SJCRH30 (cell line): ENCODE measurements around the gene RTL10. TPM values are rescaled to one million over a fixed set of nuclear protein-coding genes. Genes with fewer than 3 reads are reported as not detected.

Experiments
- DNase-seq, 2 experiments: peaks; one replicate each; pipeline ENCODE4 v3.0.0-alpha.2; 2015 to 2020
- H3K27ac ChIP-seq: fragments of 250-450 bp; sonication (Bioruptor Pico); 2 replicates; pipeline ENCODE4 v1.5.1; 2020; ENCODE audit warnings: mild to moderate bottlenecking, moderate library complexity
- H3K27me3 ChIP-seq: fragments of 250-450 bp; sonication (Bioruptor Pico); 2 replicates; pipeline ENCODE4 v1.5.1; 2020; ENCODE audit warnings: mild to moderate bottlenecking, moderate library complexity
- H3K36me3 ChIP-seq: fragments of 250-450 bp; sonication (Bioruptor Pico); 2 replicates; pipeline ENCODE4 v1.5.1; 2020; ENCODE audit warnings: mild to moderate bottlenecking, moderate library complexity
- H3K4me1 ChIP-seq: fragments of 250-450 bp; sonication (Bioruptor Pico); 2 replicates; pipeline ENCODE4 v1.5.1; 2020; ENCODE audit warnings: mild to moderate bottlenecking, moderate library complexity
- H3K4me3 ChIP-seq: fragments of 250-450 bp; sonication (Bioruptor Pico); 2 replicates; pipeline ENCODE4 v1.5.1; 2020; ENCODE audit warnings: mild to moderate bottlenecking, moderate library complexity
- H3K9me3 ChIP-seq: fragments of 250-450 bp; sonication (Bioruptor Pico); replicated peaks from 2 replicates; pipeline ENCODE4 v1.5.1; 2020; ENCODE audit warnings: mild to moderate bottlenecking, moderate library complexity
- total RNA-seq: library from RNA; depleted of rRNA; stranded (reverse); fragments of >200 nt; shearing (Covaris generic); gene quantifications from 2 replicates; pipeline ENCODE4 v1.2.3, GENCODE V29; 2014

Gene RTL10
- total RNA-seq, 1 experiment from 2014 or later = 19.1 TPM

GRCh38 chr22:19823191-19823901 is 31.3 kb downstream of the RTL10 start:
- H3K27ac ChIP-seq = no peak overlapping the region
- H3K4me1 ChIP-seq = peaks cover 36% of the 10 kb centered on the region
- no peak overlapping the region for H3K4me3 ChIP-seq
- H3K36me3 ChIP-seq = no peaks in the 10 kb centered on the region
- no peaks in the 10 kb centered on the region for H3K27me3 ChIP-seq
- no peaks in the 10 kb centered on the region for H3K9me3 ChIP-seq
- DNase-seq = peak in 1 of 2 experiments; percentile 2

- Histone ChIP-seq H3K4me1 (peaks cover 36% of the 10 kb centered on the region), H3K4me3 (no peak overlapping the region), H3K9me3 (no peaks in the 10 kb centered on the region), H3K27me3 (no peaks in the 10 kb centered on the region), H3K36me3 (no peaks in the 10 kb centered on the region), H3K27ac (no peak overlapping the region)
- DNase-seq = peak; percentile 82 to 85
These were observed 32.2 kb downstream of the RTL10 start for GRCh38 chr22:19822301-19823117.

DNA sequence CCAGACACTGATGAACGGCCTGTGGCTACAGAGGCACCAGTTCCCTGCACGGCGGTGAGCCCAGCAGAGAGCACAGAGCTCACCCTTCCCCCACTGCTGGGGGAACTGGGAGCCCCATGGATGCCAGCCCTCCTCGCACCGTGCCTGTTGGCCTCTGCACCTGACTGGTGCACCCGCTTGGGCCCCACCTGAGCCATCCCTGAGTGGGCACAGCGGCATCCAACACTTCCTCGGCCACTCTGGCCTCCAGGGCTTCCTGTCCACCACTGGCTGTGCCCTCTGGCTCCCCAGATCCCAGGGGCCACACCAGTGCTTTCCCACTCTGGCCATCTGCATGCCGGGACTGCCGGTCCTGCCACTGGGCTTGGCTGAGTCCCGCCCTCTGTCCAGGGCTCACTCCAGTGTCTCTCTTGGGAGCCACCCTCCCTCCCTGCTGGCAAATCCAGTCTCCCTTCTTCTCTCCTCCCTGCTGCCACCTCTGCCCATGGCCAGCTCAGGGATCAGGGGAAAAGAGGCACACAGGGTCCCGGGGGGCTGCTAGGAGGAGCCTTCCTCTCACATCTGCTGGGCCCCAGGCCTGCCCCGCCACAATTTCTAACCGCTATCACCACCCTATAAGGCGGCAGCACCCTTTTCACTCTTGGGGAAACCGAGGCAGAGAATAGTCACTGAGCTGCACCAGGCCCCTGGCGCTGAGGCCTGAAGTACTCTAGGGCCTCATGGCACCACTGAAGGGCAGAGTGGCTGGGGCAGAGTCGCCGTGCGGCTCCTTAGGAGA is 33.0 kb downstream of the RTL10 start:
- peak in 1 of 2 experiments; percentile 2 for DNase-seq
- Histone ChIP-seq H3K4me3 (no peak overlapping the region), H3K27me3 (no peaks in the 10 kb centered on the region), H3K36me3 (no peaks in the 10 kb centered on the region), H3K4me1 (peaks cover 36% of the 10 kb centered on the region), H3K9me3 (no peaks in the 10 kb centered on the region), H3K27ac (no peak overlapping the region)

DNA sequence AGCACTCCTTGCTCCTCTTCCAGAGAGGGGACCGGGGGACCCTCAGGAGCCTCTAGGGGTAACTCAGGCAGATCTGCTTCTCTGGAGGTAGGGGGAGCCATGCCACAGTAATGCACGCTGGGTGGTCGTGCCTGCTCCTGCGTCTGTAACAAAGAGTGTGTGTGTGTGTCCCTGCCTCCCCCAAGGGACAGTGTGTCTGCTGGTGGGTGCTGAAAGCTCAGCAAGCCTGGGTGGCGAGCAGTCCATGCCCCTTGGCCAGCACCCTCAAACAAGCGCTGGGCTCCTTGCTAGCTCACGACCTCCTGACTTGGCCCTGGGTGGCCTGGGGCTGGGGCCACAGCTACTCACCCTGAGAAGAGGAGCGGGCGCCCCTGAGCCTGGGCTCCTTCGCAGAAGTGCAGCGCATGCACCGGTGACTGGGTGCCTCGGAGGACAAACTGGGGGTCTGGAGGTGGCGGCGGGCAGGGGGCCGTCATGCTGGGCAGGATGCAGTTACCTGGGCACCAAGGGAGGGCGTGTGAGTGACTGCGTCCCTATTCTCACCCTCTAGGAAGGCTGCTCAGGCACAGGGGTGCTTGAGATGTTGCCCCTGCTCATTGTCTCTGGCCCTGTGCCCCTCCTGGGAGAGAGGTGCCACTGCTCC is 33.7 kb downstream of the RTL10 start:
- H3K4me3 ChIP-seq = no peak overlapping the region
- no peaks in the 10 kb centered on the region for H3K36me3 ChIP-seq
- no peaks in the 10 kb centered on the region for H3K27me3 ChIP-seq
- DNase-seq = peak in 1 of 2 experiments; percentile 10
- H3K27ac ChIP-seq = no peak overlapping the region
- H3K9me3 ChIP-seq = no peaks in the 10 kb centered on the region
- H3K4me1 ChIP-seq = peaks cover 36% of the 10 kb centered on the region

DNA sequence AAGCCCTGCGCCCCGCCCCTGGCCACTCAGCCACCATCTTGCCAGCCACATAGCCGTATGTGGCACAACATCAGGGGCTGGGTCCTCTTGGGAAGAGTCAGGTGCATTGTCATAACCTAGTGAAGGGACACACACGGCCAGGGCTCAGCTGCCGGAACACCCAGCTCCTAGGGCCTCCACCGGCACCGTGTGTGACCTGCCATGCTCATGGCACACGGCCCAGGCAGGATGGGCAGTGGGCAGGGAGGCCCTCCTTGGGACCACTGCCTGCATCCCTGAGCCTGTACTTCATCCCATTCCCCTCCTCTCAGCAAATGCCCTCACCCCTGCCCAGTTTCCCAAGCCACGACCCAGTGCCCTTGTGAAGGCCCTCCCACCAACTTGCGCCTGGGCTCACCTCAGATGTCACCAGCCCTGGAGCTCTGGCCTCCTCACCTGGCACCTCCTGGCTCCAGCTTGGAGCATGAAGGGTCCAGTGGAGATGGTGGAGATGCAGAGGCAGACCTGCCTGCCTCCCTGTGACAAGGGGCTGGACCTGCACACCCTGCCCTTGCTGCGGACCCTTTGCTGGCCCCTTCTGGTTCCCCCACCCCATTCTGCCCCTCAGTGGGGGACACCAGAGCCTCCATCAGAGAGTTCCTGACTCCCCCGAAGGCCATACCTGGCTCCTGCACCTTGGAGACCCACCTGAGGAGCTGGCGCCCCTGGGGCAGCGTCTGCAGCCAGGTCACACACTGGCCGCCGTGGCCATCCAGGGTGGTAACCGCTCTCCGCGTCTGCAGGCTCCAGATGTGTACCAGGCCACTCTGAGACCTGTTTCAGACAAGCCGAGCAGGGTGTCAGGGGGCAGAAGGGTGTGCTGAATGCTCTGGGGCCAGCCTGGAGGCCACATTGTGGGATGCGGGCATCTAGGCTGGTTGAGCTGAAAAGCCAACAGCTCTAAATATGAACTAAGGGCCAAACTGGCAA is 34.5 kb downstream of the RTL10 start:
- DNase-seq = peak in 1 of 2 experiments; percentile 1
- H3K36me3 ChIP-seq = no peaks in the 10 kb centered on the region
- H3K4me3 ChIP-seq = no peak overlapping the region
- no peaks in the 10 kb centered on the region for H3K9me3 ChIP-seq
- no peaks in the 10 kb centered on the region for H3K27me3 ChIP-seq
- H3K4me1 ChIP-seq = peaks cover 36% of the 10 kb centered on the region
- H3K27ac ChIP-seq = no peak overlapping the region

- Histone ChIP-seq H3K36me3 (no peaks in the 10 kb centered on the region), H3K27me3 (no peaks in the 10 kb centered on the region), H3K4me3 (no peak overlapping the region), H3K27ac (no peak overlapping the region), H3K4me1 (peaks cover 28% of the 10 kb centered on the region), H3K9me3 (no peaks in the 10 kb centered on the region)
- DNase-seq = peak in 1 of 2 experiments; percentile 1
These were observed 35.3 kb downstream of the RTL10 start for GRCh38 chr22:19819208-19819910.

GRCh38 chr22:19818324-19819207 is 36.1 kb downstream of the RTL10 start:
- no peak overlapping the region for H3K4me3 ChIP-seq
- H3K9me3 ChIP-seq = no peaks in the 10 kb centered on the region
- H3K4me1 ChIP-seq = peaks cover 20% of the 10 kb centered on the region
- peak in 1 of 2 experiments; percentile 2 for DNase-seq
- no peak overlapping the region for H3K27ac ChIP-seq
- H3K36me3 ChIP-seq = no peaks in the 10 kb centered on the region; the same call in 1 of the 2 replicates
- no peaks in the 10 kb centered on the region for H3K27me3 ChIP-seq

DNA sequence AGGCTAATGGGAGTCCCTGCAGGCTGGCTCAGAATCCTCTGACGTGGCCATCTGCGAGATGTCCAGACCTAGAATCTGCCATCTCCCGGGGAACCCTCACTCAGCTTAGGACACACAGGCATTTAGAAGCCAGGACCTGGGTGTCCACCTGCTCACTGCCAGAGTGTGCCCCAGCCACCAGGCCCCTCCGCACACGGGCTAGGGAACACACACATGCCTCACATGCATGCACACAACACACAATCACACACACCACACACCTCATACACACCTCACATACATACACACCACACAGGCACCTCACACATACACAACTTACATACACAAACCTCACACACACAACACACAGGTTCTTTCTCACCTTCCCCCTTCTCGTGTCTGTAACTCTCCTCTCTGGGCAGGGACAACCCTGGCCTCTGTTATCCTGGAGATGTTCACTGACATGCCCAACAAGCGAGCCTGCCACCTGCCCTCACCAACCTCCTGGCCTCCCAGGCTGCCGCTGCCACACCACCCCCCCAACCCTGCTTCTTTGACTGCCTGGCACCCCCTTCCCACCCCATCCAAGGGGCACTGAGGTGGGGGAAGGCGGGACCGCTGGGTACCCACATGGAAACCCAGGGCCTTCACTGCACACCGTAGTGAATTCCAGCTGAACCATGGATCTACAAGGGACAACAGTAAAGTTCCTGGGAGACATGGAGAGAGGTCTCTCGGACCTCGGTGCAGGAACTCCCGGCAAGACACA is 38.1 kb downstream of the RTL10 start:
- H3K27me3 ChIP-seq = no peaks in the 10 kb centered on the region
- H3K4me3 ChIP-seq = no peak overlapping the region
- no peaks in the 10 kb centered on the region; the same call in 1 of the 2 replicates for H3K36me3 ChIP-seq
- DNase-seq = no peak
- no peak overlapping the region for H3K27ac ChIP-seq
- H3K9me3 ChIP-seq = no peaks in the 10 kb centered on the region
- H3K4me1 ChIP-seq = peaks cover 10% of the 10 kb centered on the region

DNA sequence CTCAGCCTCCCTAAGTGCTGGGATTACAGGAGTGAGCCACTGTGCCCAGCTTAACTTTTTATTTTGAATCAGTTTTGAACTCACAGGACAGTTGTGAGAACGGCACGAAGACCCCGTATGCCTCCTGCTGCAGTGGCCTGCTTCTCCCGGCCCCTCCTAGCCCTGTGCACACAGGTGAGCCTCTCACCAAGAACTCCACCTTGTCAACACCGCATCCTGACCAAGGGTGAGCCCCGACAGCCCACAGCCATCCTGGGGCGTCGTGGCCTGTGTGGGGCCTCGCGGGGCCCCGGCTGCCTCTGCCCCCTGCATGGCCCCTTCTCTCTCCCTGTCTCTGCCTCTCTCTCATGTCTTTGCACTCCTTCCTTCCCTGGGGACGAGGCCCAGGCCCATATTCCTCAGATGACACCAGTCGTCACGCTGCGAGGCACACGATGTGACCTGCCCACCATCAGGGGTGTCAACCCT is 38.8 kb downstream of the RTL10 start:
- DNase-seq = no peak
- Histone ChIP-seq H3K27me3 (no peaks in the 10 kb centered on the region), H3K9me3 (no peaks in the 10 kb centered on the region), H3K4me1 (peaks cover 15% of the 10 kb centered on the region), H3K27ac (no peak overlapping the region), H3K36me3 (no peaks in the 10 kb centered on the region; the same call in 1 of the 2 replicates), H3K4me3 (no peak overlapping the region)

GRCh38 chr22:19815093-19815822 is 39.4 kb downstream of the RTL10 start:
- Histone ChIP-seq H3K4me1 (peaks cover 20% of the 10 kb centered on the region), H3K9me3 (no peaks in the 10 kb centered on the region), H3K27ac (no peak overlapping the region), H3K4me3 (no peak overlapping the region), H3K36me3 (no peaks in the 10 kb centered on the region; the same call in 1 of the 2 replicates), H3K27me3 (no peaks in the 10 kb centered on the region)
- DNase-seq = no peak

DNA sequence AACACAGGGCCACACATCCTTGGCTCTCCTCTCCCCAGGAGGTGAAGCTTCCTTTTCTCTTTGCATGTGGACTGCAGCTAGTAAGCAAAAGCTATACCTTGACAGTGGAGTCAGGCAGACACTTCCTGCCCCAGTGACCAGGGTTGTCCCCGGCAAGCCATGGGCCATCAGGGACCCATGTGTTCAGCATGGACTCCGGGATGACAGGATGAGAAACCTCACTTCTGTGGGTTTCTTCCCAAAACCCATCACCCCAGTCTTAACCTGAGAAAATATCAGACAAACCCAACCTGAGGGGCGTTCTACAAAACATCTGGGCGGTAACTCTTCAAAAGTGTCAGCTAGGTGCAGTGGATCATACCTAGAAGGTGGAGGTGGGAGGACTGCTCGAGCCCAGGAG is 40.2 kb downstream of the RTL10 start:
- Histone ChIP-seq H3K36me3 (no peaks in the 10 kb centered on the region; the same call in 1 of the 2 replicates), H3K9me3 (no peaks in the 10 kb centered on the region), H3K27me3 (no peaks in the 10 kb centered on the region), H3K4me3 (no peak overlapping the region), H3K4me1 (peaks cover 20% of the 10 kb centered on the region), H3K27ac (no peak overlapping the region)
- DNase-seq = no peak
